Osteocyte (in vitro differentiated cells): ENCODE measurements around the gene PTPRR. TPM values are rescaled to one million over a fixed set of nuclear protein-coding genes. Genes with fewer than 3 reads are reported as not detected.

ENCODE experiments used
- DNase-seq: peaks from one replicate; pipeline ENCODE4 v3.0.0; 2021; ENCODE audit warnings: mixed read lengths; ENCODE audit not compliant: unreplicated experiment; ENCODE audit errors: extremely low spot score
- H3K27ac Mint-ChIP-seq: one replicate; pipeline ENCODE4 v1.8.0; 2021; ENCODE audit warnings: mild to moderate bottlenecking, mixed read lengths; ENCODE audit not compliant: unreplicated experiment
- H3K27me3 Mint-ChIP-seq: one replicate; pipeline ENCODE4 v1.8.0; 2021; ENCODE audit warnings: mixed read lengths; ENCODE audit not compliant: unreplicated experiment
- H3K36me3 Mint-ChIP-seq: one replicate; pipeline ENCODE4 v1.8.0; 2021; ENCODE audit warnings: mixed read lengths; ENCODE audit not compliant: unreplicated experiment
- H3K4me1 Mint-ChIP-seq: one replicate; pipeline ENCODE4 v1.8.0; 2021; ENCODE audit warnings: mixed read lengths; ENCODE audit not compliant: unreplicated experiment
- H3K4me3 Mint-ChIP-seq: one replicate; pipeline ENCODE4 v1.8.0; 2021; ENCODE audit warnings: mild to moderate bottlenecking, moderate library complexity, mixed read lengths; ENCODE audit not compliant: unreplicated experiment
- H3K9me3 Mint-ChIP-seq: one replicate; pipeline ENCODE4 v1.8.0; 2021; ENCODE audit warnings: mixed read lengths; ENCODE audit not compliant: unreplicated experiment
- total RNA-seq: library from RNA; stranded (reverse); gene quantifications from 2 replicates; pipeline ENCODE4 v1.2.1, GENCODE V29; 2021
- TF ChIP-seq, protein P1 (sequence below): fragments of 200-600 bp; sonication (generic); IDR thresholded peaks from 2 replicates; pipeline ENCODE4 v1.5.0; 2021; ENCODE audit warnings: antibody characterized with exemption, mild to moderate bottlenecking, moderate library complexity

Gene PTPRR
- total RNA-seq, 1 donor from 2014 or later = 0.21 TPM

DNA sequence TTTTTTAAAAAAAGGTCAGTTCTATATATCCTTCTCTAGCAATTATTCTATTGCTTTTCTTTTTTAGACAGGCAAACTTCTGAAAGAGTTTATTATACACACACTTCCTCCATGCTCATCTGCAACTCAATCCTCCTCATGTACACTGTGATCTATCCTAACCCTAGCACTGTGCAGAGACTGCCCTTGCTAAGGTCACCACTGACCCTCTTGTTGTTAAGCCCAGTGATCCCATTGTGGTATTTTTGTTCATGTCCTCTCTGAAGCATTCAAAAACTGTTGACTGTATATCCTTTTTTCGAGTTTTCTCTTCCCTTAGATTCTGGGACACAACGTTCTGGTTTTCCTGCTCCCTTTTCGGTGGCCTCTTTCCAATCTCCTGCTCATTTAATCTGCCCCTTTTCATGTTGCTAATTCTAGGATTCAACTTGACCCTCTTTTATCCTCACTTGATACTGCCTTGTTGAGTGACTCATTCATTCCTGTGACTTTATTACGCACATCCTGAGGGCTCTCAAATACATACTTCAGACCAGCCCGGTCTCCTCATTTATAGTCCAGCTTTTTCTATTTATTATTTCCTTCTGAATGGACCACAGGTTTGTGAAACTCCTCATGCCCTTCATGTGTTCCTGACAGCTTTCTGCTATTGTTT is 229.4 kb downstream of the PTPRR start:
- Mint-ChIP-seq H3K36me3 (no peaks in the 10 kb centered on the region), H3K27me3 (peaks cover 3% of the 10 kb centered on the region), H3K4me1 (no peaks in the 10 kb centered on the region), H3K9me3 (no peaks in the 10 kb centered on the region), H3K27ac (no peak overlapping the region), H3K4me3 (no peak overlapping the region)
- DNase-seq = no peak
- TF ChIP-seq, protein P1, sequence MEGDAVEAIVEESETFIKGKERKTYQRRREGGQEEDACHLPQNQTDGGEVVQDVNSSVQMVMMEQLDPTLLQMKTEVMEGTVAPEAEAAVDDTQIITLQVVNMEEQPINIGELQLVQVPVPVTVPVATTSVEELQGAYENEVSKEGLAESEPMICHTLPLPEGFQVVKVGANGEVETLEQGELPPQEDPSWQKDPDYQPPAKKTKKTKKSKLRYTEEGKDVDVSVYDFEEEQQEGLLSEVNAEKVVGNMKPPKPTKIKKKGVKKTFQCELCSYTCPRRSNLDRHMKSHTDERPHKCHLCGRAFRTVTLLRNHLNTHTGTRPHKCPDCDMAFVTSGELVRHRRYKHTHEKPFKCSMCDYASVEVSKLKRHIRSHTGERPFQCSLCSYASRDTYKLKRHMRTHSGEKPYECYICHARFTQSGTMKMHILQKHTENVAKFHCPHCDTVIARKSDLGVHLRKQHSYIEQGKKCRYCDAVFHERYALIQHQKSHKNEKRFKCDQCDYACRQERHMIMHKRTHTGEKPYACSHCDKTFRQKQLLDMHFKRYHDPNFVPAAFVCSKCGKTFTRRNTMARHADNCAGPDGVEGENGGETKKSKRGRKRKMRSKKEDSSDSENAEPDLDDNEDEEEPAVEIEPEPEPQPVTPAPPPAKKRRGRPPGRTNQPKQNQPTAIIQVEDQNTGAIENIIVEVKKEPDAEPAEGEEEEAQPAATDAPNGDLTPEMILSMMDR = no peak

DNA sequence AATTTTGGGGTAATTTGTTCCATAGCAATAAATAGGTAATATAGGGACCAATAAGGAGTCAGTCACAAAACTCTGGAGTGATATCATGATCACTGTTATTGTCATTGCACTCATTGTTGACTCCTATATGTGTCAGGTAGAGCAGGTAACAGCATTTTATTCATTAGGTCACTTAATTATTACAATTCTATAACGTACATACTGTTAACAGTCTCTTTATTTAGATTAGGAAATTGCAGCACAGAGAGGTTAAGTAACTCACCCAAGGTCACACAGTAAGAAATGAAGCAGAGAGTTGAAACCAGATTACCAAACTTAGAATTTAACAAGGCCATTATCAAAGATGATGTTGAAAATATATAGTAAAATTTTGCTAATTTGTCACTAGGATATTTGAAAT is 233.6 kb downstream of the PTPRR start:
- H3K9me3 Mint-ChIP-seq = no peaks in the 10 kb centered on the region
- DNase-seq = no peak
- H3K27me3 Mint-ChIP-seq = peaks cover 3% of the 10 kb centered on the region
- H3K27ac Mint-ChIP-seq = no peak overlapping the region
- no peaks in the 10 kb centered on the region for H3K4me1 Mint-ChIP-seq
- no peak overlapping the region for H3K4me3 Mint-ChIP-seq
- no peaks in the 10 kb centered on the region for H3K36me3 Mint-ChIP-seq
- TF ChIP-seq, protein P1 = no peak

DNA sequence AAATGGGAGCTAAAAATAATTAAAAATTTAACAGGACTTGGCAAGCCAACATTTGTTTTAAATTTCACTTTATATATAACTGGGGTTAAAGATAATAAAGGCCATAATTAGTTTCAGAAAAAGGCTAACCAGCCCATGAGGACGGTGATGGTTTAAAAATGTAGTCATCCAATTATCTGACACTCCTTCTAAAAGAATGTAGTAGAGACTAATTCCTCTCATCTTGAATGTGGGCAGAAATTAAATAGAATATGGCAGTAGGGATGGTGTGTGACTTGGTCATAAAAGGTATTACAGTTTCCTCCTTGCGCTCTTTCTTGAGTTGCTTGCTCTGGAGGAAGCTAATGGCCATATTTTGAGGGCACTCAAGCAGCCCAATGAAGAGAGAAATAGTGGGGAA is 234.2 kb downstream of the PTPRR start:
- no peak overlapping the region for H3K4me3 Mint-ChIP-seq
- TF ChIP-seq, protein P1 = no peak
- no peak overlapping the region for H3K27ac Mint-ChIP-seq
- peaks cover 3% of the 10 kb centered on the region for H3K27me3 Mint-ChIP-seq
- H3K36me3 Mint-ChIP-seq = no peaks in the 10 kb centered on the region
- H3K4me1 Mint-ChIP-seq = no peaks in the 10 kb centered on the region
- DNase-seq = no peak
- H3K9me3 Mint-ChIP-seq = no peaks in the 10 kb centered on the region

DNA sequence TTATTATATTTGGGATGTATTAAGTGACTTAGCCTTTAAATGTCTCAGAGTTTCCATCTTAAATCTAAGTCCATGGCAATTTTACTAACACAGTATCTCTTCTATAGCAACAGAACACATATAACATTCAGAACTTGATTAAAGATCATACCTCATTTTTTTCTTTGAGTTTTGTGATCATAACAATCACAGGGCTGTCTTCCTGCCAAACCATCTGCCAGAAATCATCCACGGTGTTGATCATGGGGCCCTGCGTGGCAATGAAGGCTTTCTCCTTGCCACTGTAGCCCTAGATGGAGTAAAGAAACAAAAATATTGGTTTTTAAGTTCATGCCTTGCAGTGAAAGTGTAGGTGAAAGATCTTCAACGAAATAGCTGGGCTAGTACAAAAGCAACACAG is 236.6 kb downstream of the PTPRR start:
- H3K27me3 Mint-ChIP-seq = peaks cover 2% of the 10 kb centered on the region
- TF ChIP-seq, protein P1 = no peak
- no peaks in the 10 kb centered on the region for H3K36me3 Mint-ChIP-seq
- no peaks in the 10 kb centered on the region for H3K9me3 Mint-ChIP-seq
- no peaks in the 10 kb centered on the region for H3K4me1 Mint-ChIP-seq
- DNase-seq = no peak
- no peak overlapping the region for H3K4me3 Mint-ChIP-seq
- no peak overlapping the region for H3K27ac Mint-ChIP-seq

DNA sequence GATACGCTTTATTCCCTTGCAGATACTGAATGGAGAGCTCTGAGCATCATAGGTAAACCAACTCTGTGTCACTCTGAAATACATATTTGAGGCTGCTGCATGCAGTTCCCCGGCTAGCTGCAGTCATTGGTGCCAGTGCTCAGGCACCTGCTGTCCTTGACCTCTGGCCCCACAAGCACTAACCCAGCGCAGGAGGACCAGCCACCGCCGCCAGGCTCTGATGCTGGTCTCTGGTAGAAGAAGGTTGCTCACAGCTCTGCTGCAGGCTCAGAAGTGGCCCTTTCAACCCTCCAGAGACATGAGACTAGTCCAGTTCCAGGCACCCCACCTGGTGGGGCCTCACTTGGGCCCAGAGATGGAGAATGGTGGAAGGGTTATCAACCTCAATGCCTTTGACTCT is 248.8 kb downstream of the PTPRR start:
- Mint-ChIP-seq H3K4me1 (no peaks in the 10 kb centered on the region), H3K9me3 (no peaks in the 10 kb centered on the region), H3K4me3 (no peak overlapping the region), H3K36me3 (no peaks in the 10 kb centered on the region), H3K27me3 (peaks cover 21% of the 10 kb centered on the region), H3K27ac (no peak overlapping the region)
- DNase-seq = no peak
- TF ChIP-seq, protein P1 = no peak
